HepG2 (cell line): ENCODE data around the gene MOGAT3. TPM values are rescaled to one million over a fixed set of nuclear protein-coding genes. Genes with fewer than 3 reads are reported as not detected.

Experiments
- AGO2 ChIP-seq: fragments of 200-400 bp; formaldehyde crosslinking; optimal IDR thresholded peaks from 2 replicates; pipeline ENCODE3; 2017; ENCODE audit warnings: mild to moderate bottlenecking, low read depth, low read length, moderate library complexity
- CBFB ChIP-seq: sonication (generic); formaldehyde crosslinking; IDR thresholded peaks from 2 replicates; pipeline ENCODE4 v1.4.0; 2020; ENCODE audit warnings: missing genetic modification reagents
- CENPT ChIP-seq: sonication (generic); formaldehyde crosslinking; IDR thresholded peaks from 2 replicates; pipeline ENCODE4 v1.8.0; 2022; ENCODE audit warnings: low read depth, mild to moderate bottlenecking, moderate library complexity, missing genetic modification reagents
- HDAC6 ChIP-seq: fragments of 200-600 bp; sonication (generic); IDR thresholded peaks from 2 replicates; pipeline ENCODE4 v1.7.0; 2017; ENCODE audit warnings: mild to moderate bottlenecking, antibody characterized with exemption, low read length, low read depth
- HES4 ChIP-seq: sonication (generic); formaldehyde crosslinking; IDR thresholded peaks from 2 replicates; pipeline ENCODE4 v1.9.0; 2021; ENCODE audit warnings: mild to moderate bottlenecking, missing genetic modification reagents, borderline replicate concordance
- JUNB ChIP-seq: sonication (generic); formaldehyde crosslinking; IDR thresholded peaks from 2 replicates; pipeline ENCODE4 v1.8.0; 2022; ENCODE audit warnings: missing genetic modification reagents, mild to moderate bottlenecking, borderline replicate concordance
- KDM4B ChIP-seq: sonication (generic); formaldehyde crosslinking; IDR thresholded peaks from 2 replicates; pipeline ENCODE4 v1.4.0; 2020; ENCODE audit warnings: missing genetic modification reagents
- MAZ ChIP-seq, 2 experiments: sonication (generic) in 1 of 2; formaldehyde crosslinking in 1 of 2; IDR thresholded peaks; 2 replicates each; pipeline versions ENCODE4 v1.5.0 to v1.6.1; 2012 to 2020; ENCODE audit warnings: low read depth in 2 of 2, mild to moderate bottlenecking in 2 of 2, borderline replicate concordance in 1 of 2, improper control_type of control experiment in 1 of 2, low read length in 1 of 2, missing genetic modification reagents in 1 of 2, moderate library complexity in 1 of 2
- MIER3 ChIP-seq: IDR thresholded peaks from 2 replicates; pipeline ENCODE4 v1.6.1; 2016; ENCODE audit warnings: missing compliant biosample characterization, borderline replicate concordance
- MYNN ChIP-seq: sonication (generic); formaldehyde crosslinking; IDR thresholded peaks from 2 replicates; pipeline ENCODE4 v1.4.0; 2020; ENCODE audit warnings: mild to moderate bottlenecking, low read depth, missing genetic modification reagents
- NFKB2 ChIP-seq: sonication (generic); formaldehyde crosslinking; IDR thresholded peaks from 2 replicates; pipeline ENCODE4 v1.4.0; 2020; ENCODE audit warnings: missing genetic modification reagents, borderline replicate concordance
- SAFB2 ChIP-seq: sonication (generic); formaldehyde crosslinking; IDR thresholded peaks from 2 replicates; pipeline ENCODE4 v1.5.1; 2020; ENCODE audit warnings: missing genetic modification reagents, low read depth, mild to moderate bottlenecking, borderline replicate concordance
- SATB2 ChIP-seq: sonication (generic); formaldehyde crosslinking; IDR thresholded peaks from 2 replicates; pipeline ENCODE4 v1.5.0; 2020; ENCODE audit warnings: missing genetic modification reagents
- STAG1 ChIP-seq: sonication (generic); formaldehyde crosslinking; IDR thresholded peaks from 2 replicates; pipeline ENCODE4 v1.4.0; 2020; ENCODE audit warnings: missing genetic modification reagents
- THAP8 ChIP-seq: sonication (generic); formaldehyde crosslinking; IDR thresholded peaks from 2 replicates; pipeline ENCODE4 v1.5.1; 2020; ENCODE audit warnings: missing genetic modification reagents, mild to moderate bottlenecking, borderline replicate concordance
- ZMYM4 ChIP-seq: sonication (generic); formaldehyde crosslinking; IDR thresholded peaks from 2 replicates; pipeline ENCODE4 v1.8.1; 2023; ENCODE audit warnings: mild to moderate bottlenecking, missing genetic modification reagents
- ZNF564 ChIP-seq: sonication (generic); formaldehyde crosslinking; IDR thresholded peaks from 2 replicates; pipeline ENCODE4 v1.8.1; 2023; ENCODE audit warnings: mild to moderate bottlenecking, missing genetic modification reagents
- ZNF737 ChIP-seq: sonication (generic); formaldehyde crosslinking; IDR thresholded peaks from 2 replicates; pipeline ENCODE4 v1.5.0; 2020; ENCODE audit warnings: missing genetic modification reagents, mild to moderate bottlenecking, borderline replicate concordance
- polyA plus RNA-seq, 8 experiments: library from polyadenylated mRNA; depleted of rRNA in 3 of 8; stranded (reverse) in 7 of 8; unstranded in 1 of 8; fragments of >200 nt; fragmentation: Illumina TruSeq in 4 of 8; extraction: Trizol in 4 of 8; gene quantifications; 2 replicates each; pipeline versions ENCODE4 v1.2.1 to v1.2.3, GENCODE V29; 2011 to 2016; ENCODE audit warnings: low read depth in 4 of 8, missing spikeins in 1 of 8, mixed read lengths in 1 of 8; ENCODE audit not compliant: insufficient read depth in 1 of 8
- total RNA-seq, 5 experiments: library from RNA; depleted of rRNA; stranded (reverse); fragments of >200 nt; fragmentation: Illumina TruSeq; extraction: Trizol; gene quantifications; 2 replicates each; pipeline ENCODE4 v1.2.3, GENCODE V29; 2016; ENCODE audit warnings: low read depth in 1 of 5
- TF ChIP-seq, protein P1 (sequence below): sonication (generic); formaldehyde crosslinking; IDR thresholded peaks from 2 replicates; pipeline ENCODE4 v1.9.0; 2021; ENCODE audit warnings: mild to moderate bottlenecking, missing genetic modification reagents

MOGAT3 gene
- total and polyA plus RNA-seq, 2 of the 13 experiments (the other 11 are each of a cell fraction or from before 2014, with no cell fraction given) = 22.5 to 30.5 TPM

DNA sequence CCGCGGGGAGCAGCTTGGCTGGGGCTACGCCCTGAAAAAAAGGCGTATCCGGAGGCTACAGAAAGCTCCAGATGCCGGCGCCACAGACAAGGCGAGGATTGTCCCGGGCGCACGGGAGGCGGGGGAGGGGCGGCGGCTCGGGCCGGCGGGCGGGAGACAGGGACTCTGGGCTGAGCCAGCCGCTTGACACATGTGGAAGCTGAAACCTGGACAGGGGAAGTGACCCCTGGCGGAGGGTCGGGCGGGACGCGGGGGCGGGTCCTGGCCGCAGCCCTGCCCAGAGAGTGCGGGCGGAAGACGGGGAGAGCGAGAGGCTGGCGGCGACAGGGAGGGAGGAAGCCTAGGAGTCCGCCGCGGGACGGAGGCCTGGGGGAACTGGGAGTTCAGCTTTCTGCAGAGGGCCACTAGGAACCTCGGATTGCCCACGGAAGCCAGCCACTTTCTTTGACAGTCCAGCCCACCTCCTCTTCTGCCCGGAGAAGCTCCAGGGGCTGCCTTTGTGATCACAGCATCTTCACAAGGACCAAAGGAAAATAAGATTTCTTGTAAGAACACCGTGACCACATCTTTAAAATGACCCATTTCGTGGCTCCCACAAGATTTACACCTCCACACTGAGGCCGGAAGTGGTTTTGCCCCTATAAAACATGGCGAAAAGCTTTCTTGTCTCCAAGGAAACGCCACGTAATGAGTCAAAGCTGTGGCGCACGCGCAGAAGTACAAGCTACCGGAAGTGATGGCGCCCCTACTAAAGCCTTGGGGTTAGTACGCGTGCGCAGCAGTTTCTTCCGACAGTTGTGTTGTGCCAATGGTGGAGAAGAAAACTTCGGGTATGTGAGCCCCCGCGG is 16.8 kb upstream of the MOGAT3 start, which contains the start of the genes PLOD3 and ZNHIT1 (continued):
- TF ChIP-seq, protein P1, sequence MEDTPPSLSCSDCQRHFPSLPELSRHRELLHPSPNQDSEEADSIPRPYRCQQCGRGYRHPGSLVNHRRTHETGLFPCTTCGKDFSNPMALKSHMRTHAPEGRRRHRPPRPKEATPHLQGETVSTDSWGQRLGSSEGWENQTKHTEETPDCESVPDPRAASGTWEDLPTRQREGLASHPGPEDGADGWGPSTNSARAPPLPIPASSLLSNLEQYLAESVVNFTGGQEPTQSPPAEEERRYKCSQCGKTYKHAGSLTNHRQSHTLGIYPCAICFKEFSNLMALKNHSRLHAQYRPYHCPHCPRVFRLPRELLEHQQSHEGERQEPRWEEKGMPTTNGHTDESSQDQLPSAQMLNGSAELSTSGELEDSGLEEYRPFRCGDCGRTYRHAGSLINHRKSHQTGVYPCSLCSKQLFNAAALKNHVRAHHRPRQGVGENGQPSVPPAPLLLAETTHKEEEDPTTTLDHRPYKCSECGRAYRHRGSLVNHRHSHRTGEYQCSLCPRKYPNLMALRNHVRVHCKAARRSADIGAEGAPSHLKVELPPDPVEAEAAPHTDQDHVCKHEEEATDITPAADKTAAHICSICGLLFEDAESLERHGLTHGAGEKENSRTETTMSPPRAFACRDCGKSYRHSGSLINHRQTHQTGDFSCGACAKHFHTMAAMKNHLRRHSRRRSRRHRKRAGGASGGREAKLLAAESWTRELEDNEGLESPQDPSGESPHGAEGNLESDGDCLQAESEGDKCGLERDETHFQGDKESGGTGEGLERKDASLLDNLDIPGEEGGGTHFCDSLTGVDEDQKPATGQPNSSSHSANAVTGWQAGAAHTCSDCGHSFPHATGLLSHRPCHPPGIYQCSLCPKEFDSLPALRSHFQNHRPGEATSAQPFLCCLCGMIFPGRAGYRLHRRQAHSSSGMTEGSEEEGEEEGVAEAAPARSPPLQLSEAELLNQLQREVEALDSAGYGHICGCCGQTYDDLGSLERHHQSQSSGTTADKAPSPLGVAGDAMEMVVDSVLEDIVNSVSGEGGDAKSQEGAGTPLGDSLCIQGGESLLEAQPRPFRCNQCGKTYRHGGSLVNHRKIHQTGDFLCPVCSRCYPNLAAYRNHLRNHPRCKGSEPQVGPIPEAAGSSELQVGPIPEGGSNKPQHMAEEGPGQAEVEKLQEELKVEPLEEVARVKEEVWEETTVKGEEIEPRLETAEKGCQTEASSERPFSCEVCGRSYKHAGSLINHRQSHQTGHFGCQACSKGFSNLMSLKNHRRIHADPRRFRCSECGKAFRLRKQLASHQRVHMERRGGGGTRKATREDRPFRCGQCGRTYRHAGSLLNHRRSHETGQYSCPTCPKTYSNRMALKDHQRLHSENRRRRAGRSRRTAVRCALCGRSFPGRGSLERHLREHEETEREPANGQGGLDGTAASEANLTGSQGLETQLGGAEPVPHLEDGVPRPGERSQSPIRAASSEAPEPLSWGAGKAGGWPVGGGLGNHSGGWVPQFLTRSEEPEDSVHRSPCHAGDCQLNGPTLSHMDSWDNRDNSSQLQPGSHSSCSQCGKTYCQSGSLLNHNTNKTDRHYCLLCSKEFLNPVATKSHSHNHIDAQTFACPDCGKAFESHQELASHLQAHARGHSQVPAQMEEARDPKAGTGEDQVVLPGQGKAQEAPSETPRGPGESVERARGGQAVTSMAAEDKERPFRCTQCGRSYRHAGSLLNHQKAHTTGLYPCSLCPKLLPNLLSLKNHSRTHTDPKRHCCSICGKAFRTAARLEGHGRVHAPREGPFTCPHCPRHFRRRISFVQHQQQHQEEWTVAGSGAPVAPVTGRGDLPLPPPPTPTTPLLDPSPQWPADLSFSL (CRISPR knock-in tag) = no peak
- TF ChIP-seq ZNF564 (CRISPR knock-in tag) (no peak; the same call in 1 of the 2 replicates), SAFB2 (CRISPR knock-in tag) (peak; percentile 11; the same call in 1 of the 2 replicates), AGO2 (peak; percentile 6), MIER3 (0 out of 2 replicates have a peak, but pooled peaks have one; percentile 17), THAP8 (CRISPR knock-in tag) (no peak), CBFB (CRISPR knock-in tag) (peak; percentile 78), MYNN (CRISPR knock-in tag) (no peak), STAG1 (CRISPR knock-in tag) (peak; percentile 16; the same call in 1 of the 2 replicates), HDAC6 (no peak), CENPT (CRISPR knock-in tag) (no peak), JUNB (CRISPR knock-in tag) (no peak), ZMYM4 (CRISPR knock-in tag) (peak; percentile 77), HES4 (CRISPR knock-in tag) (no peak), MAZ (IDR thresholded peaks at IDR 0.05; ENCODE audit: borderline replicate concordance, low read depth, low read length) (0 out of 2 replicates have a peak, but pooled peaks have one; percentile 37), MAZ (CRISPR knock-in tag; IDR thresholded peaks at IDR 0.05; ENCODE audit: low read depth) (peak; percentile 62; the same call in 1 of the 2 replicates), KDM4B (no peak), ZNF737 (CRISPR knock-in tag) (no peak), NFKB2 (no peak), SATB2 (CRISPR knock-in tag) (no peak)
